Neural cell (in vitro differentiated cells): ENCODE results near the gene NEUROD1. TPM values are rescaled to one million over a fixed set of nuclear protein-coding genes. Genes with fewer than 3 reads are reported as not detected.

Experiments used
- H2AFZ ChIP-seq: fragments of 200-600, 300-800 bp; sonication (generic), shearing (Covaris generic); 2 replicates; pipeline ENCODE4 v1.6.0; 2014; ENCODE audit warnings: low read depth, mild to moderate bottlenecking, antibody characterized with exemption, low read length, moderate library complexity
- H3F3A ChIP-seq: fragments of 200-600 bp; shearing (Covaris generic); 2 replicates; pipeline ENCODE4 v1.6.1; 2016; ENCODE audit warnings: mild to moderate bottlenecking, moderate library complexity, mixed read lengths, antibody characterized with exemption, low read length; ENCODE audit not compliant: insufficient read depth, poor library complexity, severe bottlenecking
- H3K27ac ChIP-seq: fragments of 200-600, 300-800 bp; sonication (generic), shearing (Covaris generic); 2 replicates; pipeline ENCODE4 v1.5.1; 2014; ENCODE audit warnings: mild to moderate bottlenecking, low read length, moderate library complexity
- H3K27me3 ChIP-seq: fragments of 300-800, 200-600 bp; sonication (generic), shearing (Covaris generic); 2 replicates; pipeline ENCODE4 v1.6.0; 2014; ENCODE audit warnings: mild to moderate bottlenecking, low read depth, low read length, moderate library complexity; ENCODE audit not compliant: insufficient read depth
- H3K36me3 ChIP-seq: fragments of 300-800, 200-600 bp; sonication (generic), shearing (Covaris generic); 2 replicates; pipeline ENCODE4 v1.5.1; 2014; ENCODE audit warnings: mild to moderate bottlenecking, antibody characterized with exemption, low read length, moderate library complexity; ENCODE audit not compliant: insufficient read depth
- H3K4me2 ChIP-seq: fragments of 300-800, 200-600 bp; sonication (generic), shearing (Covaris generic); 2 replicates; pipeline ENCODE4 v1.6.0; 2014; ENCODE audit warnings: mild to moderate bottlenecking, low read length
- H3K4me3 ChIP-seq: fragments of 300-800, 200-600 bp; sonication (generic), shearing (Covaris generic); 2 replicates; pipeline ENCODE4 v1.5.1; 2014; ENCODE audit warnings: mild to moderate bottlenecking, low read length, moderate library complexity
- H3K79me2 ChIP-seq: fragments of 200-600 bp; shearing (Covaris generic); replicated peaks from 2 replicates; pipeline ENCODE4 v1.6.0; 2014; ENCODE audit warnings: mild to moderate bottlenecking, low read length, moderate library complexity; ENCODE audit not compliant: insufficient read depth
- H3K9ac ChIP-seq: fragments of 300-800, 200-600 bp; sonication (generic), shearing (Covaris generic); 2 replicates; pipeline ENCODE4 v1.6.1; 2016; ENCODE audit warnings: mild to moderate bottlenecking, low read length, mixed read lengths
- H3K9me2 ChIP-seq: fragments of 200-600 bp; shearing (Covaris generic); 2 replicates; pipeline ENCODE4 v1.6.1; 2016; ENCODE audit warnings: mild to moderate bottlenecking, low read length, mixed read lengths; ENCODE audit not compliant: insufficient read depth
- H3K9me3 ChIP-seq: fragments of 200-600, 300-800 bp; sonication (generic), shearing (Covaris generic); 2 replicates; pipeline ENCODE4 v1.6.1; 2016; ENCODE audit warnings: mild to moderate bottlenecking, mixed run types, low read length, moderate library complexity, mixed read lengths
- H4K20me1 ChIP-seq: fragments of 200-600 bp; shearing (Covaris generic); 2 replicates; pipeline ENCODE4 v1.6.1; 2016; ENCODE audit warnings: mild to moderate bottlenecking, mixed run types; ENCODE audit not compliant: insufficient read depth
- EP300 ChIP-seq: fragments of 450-650 bp; conservative IDR thresholded peaks from 2 replicates; pipeline ENCODE4 v1.6.1; 2014; ENCODE audit warnings: antibody characterized with exemption, mild to moderate bottlenecking, moderate library complexity; ENCODE audit not compliant: poor library complexity, severe bottlenecking
- EZH2 ChIP-seq: fragments of 200-600, 300-800 bp; shearing (Covaris generic), sonication (generic); IDR thresholded peaks from 2 replicates; pipeline ENCODE4 v1.6.1; 2014; ENCODE audit warnings: antibody characterized with exemption, low read length, borderline replicate concordance, mild to moderate bottlenecking; ENCODE audit not compliant: insufficient read depth, poor library complexity, severe bottlenecking
- MXI1 ChIP-seq: fragments of 450-650 bp; conservative IDR thresholded peaks from 2 replicates; pipeline ENCODE4 v1.6.1; 2014; ENCODE audit warnings: antibody characterized with exemption, mild to moderate bottlenecking; ENCODE audit not compliant: poor library complexity, severe bottlenecking
- POLR2AphosphoS5 ChIP-seq: IDR thresholded peaks from 2 replicates; pipeline ENCODE4 v1.6.1; 2012
- RAD21 ChIP-seq: fragments of 450-650 bp; conservative IDR thresholded peaks from 2 replicates; pipeline ENCODE4 v1.6.1; 2014; ENCODE audit warnings: antibody characterized with exemption, mild to moderate bottlenecking, moderate library complexity
- SMC3 ChIP-seq: fragments of 450-650 bp; conservative IDR thresholded peaks from 2 replicates; pipeline ENCODE4 v1.6.1; 2014; ENCODE audit warnings: antibody characterized with exemption, mild to moderate bottlenecking, moderate library complexity; ENCODE audit not compliant: poor library complexity
- TAF1 ChIP-seq: IDR thresholded peaks from 2 replicates; pipeline ENCODE4 v1.6.1; 2012; ENCODE audit warnings: low read depth
- polyA plus RNA-seq: library from polyadenylated mRNA; depleted of rRNA; stranded (reverse); fragments of >200 nt; gene quantifications from 2 replicates; pipeline ENCODE4 v1.2.3, GENCODE V29; 2014
- TF ChIP-seq, protein P1 (sequence below): fragments of 450-650 bp; IDR thresholded peaks from 2 replicates; pipeline ENCODE4 v1.5.1; 2014; ENCODE audit warnings: antibody characterized with exemption, mild to moderate bottlenecking, moderate library complexity; ENCODE audit not compliant: poor library complexity, severe bottlenecking
- TF ChIP-seq, protein P2 (sequence below): IDR thresholded peaks from 2 replicates; pipeline ENCODE4 v1.6.1; 2012; ENCODE audit warnings: borderline replicate concordance

The NEUROD1 gene
- polyA plus RNA-seq, 1 donor from 2014 or later, result not detected

DNA sequence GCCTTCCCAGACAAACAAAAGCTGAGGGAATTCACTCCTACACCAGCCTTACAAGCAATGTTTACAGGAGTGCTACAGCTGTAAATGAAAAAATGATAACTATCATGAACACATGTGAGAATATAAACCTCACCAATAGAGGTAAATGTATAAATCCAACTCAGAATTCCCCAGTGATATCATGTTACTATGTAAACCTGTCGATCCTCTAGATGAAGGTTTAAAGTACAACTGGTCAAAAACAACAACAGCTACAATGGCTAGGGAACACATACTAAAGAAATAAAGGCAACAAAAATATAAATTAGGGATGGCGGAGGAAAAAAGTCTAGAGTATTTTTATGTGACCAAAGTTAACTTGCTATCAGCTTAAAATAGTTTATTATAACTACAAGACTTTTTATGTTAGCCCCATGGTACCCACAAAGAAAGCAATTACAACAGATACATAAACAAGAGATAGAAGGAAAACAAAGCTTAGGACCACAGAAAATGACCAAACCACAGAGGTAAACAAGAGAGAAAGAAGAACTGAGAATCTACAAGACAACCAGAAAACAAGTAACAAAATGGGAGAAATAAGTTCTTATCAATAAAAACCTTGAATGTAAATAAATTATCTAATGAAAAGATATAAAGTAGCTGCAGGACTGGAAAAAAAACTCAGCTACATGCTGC is 31.7 kb downstream of the NEUROD1 start:
- Histone ChIP-seq H3K79me2 (no peaks in the 10 kb centered on the region), H3K4me2 (no peak overlapping the region), H4K20me1 (no peaks in the 10 kb centered on the region), H3F3A (no peaks in the 10 kb centered on the region), H3K27me3 (no peaks in the 10 kb centered on the region), H3K9ac (no peak overlapping the region), H3K9me3 (no peaks in the 10 kb centered on the region), H2AFZ (no peak overlapping the region), H3K27ac (no peak overlapping the region), H3K36me3 (no peaks in the 10 kb centered on the region), H3K9me2 (no peaks in the 10 kb centered on the region), H3K4me3 (no peak overlapping the region)
- TF ChIP-seq TAF1 (no peak), MXI1 (no peak), EZH2 (no peak), SMC3 (no peak), EP300 (no peak), POLR2AphosphoS5 (no peak), RAD21 (no peak)
- TF ChIP-seq, protein P1, sequence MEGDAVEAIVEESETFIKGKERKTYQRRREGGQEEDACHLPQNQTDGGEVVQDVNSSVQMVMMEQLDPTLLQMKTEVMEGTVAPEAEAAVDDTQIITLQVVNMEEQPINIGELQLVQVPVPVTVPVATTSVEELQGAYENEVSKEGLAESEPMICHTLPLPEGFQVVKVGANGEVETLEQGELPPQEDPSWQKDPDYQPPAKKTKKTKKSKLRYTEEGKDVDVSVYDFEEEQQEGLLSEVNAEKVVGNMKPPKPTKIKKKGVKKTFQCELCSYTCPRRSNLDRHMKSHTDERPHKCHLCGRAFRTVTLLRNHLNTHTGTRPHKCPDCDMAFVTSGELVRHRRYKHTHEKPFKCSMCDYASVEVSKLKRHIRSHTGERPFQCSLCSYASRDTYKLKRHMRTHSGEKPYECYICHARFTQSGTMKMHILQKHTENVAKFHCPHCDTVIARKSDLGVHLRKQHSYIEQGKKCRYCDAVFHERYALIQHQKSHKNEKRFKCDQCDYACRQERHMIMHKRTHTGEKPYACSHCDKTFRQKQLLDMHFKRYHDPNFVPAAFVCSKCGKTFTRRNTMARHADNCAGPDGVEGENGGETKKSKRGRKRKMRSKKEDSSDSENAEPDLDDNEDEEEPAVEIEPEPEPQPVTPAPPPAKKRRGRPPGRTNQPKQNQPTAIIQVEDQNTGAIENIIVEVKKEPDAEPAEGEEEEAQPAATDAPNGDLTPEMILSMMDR, result no peak
- TF ChIP-seq, protein P2, sequence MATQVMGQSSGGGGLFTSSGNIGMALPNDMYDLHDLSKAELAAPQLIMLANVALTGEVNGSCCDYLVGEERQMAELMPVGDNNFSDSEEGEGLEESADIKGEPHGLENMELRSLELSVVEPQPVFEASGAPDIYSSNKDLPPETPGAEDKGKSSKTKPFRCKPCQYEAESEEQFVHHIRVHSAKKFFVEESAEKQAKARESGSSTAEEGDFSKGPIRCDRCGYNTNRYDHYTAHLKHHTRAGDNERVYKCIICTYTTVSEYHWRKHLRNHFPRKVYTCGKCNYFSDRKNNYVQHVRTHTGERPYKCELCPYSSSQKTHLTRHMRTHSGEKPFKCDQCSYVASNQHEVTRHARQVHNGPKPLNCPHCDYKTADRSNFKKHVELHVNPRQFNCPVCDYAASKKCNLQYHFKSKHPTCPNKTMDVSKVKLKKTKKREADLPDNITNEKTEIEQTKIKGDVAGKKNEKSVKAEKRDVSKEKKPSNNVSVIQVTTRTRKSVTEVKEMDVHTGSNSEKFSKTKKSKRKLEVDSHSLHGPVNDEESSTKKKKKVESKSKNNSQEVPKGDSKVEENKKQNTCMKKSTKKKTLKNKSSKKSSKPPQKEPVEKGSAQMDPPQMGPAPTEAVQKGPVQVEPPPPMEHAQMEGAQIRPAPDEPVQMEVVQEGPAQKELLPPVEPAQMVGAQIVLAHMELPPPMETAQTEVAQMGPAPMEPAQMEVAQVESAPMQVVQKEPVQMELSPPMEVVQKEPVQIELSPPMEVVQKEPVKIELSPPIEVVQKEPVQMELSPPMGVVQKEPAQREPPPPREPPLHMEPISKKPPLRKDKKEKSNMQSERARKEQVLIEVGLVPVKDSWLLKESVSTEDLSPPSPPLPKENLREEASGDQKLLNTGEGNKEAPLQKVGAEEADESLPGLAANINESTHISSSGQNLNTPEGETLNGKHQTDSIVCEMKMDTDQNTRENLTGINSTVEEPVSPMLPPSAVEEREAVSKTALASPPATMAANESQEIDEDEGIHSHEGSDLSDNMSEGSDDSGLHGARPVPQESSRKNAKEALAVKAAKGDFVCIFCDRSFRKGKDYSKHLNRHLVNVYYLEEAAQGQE, result no peak

DNA sequence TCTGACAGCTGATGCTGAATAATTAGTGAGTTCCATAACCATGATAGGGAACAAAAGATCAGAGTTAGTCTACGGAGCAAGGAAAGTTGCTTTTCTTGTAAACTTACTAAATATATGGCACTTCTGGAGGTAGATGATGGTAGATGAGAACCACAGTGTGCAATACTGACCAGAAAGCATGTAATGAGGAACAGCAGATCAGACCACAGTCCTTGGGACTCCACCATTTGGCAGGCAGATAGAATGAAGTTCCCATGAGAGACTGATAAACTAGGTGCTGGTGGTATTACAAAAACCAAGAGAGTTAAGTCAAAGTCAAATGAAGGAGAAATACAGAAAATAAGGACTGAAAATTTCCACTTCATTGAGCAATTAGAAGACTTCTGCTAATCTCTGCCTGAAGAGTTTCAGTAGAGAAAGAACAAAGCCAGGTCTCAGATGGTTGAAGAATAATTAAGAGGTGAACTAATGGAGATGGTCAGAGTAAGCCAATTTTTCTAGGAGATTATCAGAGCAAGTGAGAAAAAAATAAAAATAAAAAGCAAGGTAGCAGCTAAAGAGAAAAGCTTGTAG is 33.8 kb downstream of the NEUROD1 start:
- H3K9me3 ChIP-seq, result no peaks in the 10 kb centered on the region
- H2AFZ ChIP-seq, result no peak overlapping the region
- H4K20me1 ChIP-seq, result no peaks in the 10 kb centered on the region
- no peak overlapping the region for H3K27ac ChIP-seq
- H3K36me3 ChIP-seq, result no peaks in the 10 kb centered on the region
- H3K9me2 ChIP-seq, result no peaks in the 10 kb centered on the region
- H3F3A ChIP-seq, result no peaks in the 10 kb centered on the region
- no peak overlapping the region for H3K4me2 ChIP-seq
- H3K27me3 ChIP-seq, result no peaks in the 10 kb centered on the region
- H3K9ac ChIP-seq, result no peak overlapping the region
- H3K79me2 ChIP-seq, result no peaks in the 10 kb centered on the region
- no peak overlapping the region for H3K4me3 ChIP-seq
- TF ChIP-seq POLR2AphosphoS5 (no peak), TAF1 (no peak), MXI1 (no peak), RAD21 (no peak), EP300 (no peak), SMC3 (no peak), EZH2 (no peak)
- TF ChIP-seq, protein P2, result no peak
- TF ChIP-seq, protein P1, result no peak
